8988T (cell line): Measurements from ENCODE around the gene NFIC.

Experiments
- DNase-seq: peaks from one replicate; pipeline ENCODE4 v3.0.0; 2011

The NFIC gene

DNA sequence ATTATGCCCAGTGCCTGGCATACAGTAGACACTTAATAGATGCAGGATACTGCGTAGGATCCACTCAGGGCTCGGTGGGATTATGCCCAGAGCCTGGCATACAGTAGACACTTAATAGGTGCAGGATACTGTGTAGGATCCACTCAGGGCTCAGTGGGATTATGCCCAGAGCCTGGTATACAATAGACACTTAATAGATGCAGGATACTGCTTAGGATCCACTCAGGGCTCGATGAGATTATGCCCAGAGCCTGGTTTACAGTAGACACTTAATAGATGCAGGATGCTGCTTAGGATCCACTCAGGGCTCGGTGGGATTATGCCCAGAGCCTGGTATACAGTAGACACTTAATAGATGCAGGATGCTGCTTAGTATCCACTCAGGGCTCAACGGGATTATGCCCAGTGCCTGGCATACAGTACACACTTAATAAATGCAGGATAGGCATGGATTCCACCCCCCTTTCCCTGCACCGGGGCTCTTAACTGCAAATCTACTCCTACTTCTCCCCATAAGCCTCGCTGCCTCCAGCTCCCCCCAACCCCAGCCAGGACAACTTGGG is 89.1 kb downstream of the NFIC start:
- DNase-seq = no peak

- DNase-seq = no peak
These were observed 89.7 kb downstream of the NFIC start for GRCh38 chr19:3455960-3456601.

- DNase-seq = no peak
These were observed 90.6 kb downstream of the NFIC start for GRCh38 chr19:3456925-3457527.

DNA sequence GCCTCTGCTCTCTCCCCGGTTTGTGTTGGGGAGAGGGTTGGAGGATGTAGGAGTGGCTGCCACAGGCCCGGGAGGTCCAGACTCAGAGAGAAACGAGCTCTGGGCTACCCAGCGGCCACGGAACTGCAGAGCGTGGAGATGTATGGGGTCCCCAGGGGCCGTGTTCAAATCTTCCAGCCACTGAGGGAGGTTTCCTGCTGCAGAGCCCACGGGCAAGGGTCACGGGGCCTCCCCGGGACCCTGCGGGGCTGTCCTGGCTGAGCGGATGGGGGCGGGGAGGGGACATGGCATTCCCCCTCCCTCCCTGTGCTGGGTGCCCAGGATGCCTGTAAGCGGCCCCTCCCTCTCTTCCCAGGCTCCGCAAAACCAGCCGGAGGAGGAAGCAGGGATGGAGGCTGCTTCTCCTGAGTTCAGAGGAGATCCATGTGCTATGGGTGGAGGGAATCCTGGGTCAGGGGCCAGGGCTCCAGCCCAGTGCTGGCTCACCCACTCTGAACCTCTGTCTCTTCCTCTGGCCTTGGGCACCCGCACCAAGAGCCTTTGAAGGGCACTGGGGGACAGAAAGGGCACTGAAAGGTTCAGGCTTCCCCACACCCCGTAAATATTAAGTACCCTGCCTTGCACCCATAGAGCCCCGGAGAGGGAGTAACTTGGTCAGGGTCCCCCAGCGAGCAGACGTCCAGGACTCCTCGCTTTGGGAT is 91.3 kb downstream of the NFIC start:
- DNase-seq = no peak

DNA sequence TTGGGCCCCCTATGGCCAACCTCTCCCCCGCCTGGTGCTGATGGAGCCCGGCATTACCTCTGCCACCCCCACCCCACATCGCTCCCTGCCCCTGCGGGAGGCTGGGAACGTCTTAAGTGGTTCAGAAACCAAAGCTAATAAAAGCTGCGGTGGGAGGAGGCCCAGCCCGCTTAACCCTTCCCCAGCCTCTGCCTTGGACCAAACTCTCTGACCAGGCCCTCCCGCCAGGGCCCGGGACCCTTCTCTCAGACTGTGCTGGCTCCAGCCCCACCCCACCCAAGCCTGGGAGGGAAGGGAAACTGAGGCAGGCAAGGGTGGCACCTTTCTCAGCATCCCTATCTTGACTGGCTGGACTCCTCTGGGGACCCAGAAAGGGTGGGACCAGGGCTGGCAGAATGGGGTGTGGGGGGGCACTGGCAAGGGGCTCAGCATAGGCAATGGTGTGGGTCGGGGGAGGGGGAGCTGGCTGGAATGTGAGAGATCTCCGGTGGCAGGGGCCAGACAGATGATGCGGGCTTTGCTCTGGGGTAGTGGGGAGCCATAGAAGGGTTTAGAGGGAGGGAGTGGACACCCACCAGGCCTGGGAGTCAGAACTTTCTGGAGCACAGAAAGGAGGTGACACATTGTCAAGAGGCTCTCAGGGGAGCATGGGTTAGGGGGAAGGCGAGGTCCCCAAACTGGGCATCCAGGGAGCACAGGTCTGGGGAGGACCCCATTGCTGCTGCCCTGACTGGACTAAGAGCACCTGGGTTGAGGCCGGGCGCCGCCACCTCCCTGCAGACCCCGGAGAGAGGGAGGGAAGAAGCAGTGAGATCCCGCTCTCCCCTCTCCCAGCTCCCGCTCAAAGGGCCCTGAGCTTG is 92.1 kb downstream of the NFIC start:
- DNase-seq = no peak

DNA sequence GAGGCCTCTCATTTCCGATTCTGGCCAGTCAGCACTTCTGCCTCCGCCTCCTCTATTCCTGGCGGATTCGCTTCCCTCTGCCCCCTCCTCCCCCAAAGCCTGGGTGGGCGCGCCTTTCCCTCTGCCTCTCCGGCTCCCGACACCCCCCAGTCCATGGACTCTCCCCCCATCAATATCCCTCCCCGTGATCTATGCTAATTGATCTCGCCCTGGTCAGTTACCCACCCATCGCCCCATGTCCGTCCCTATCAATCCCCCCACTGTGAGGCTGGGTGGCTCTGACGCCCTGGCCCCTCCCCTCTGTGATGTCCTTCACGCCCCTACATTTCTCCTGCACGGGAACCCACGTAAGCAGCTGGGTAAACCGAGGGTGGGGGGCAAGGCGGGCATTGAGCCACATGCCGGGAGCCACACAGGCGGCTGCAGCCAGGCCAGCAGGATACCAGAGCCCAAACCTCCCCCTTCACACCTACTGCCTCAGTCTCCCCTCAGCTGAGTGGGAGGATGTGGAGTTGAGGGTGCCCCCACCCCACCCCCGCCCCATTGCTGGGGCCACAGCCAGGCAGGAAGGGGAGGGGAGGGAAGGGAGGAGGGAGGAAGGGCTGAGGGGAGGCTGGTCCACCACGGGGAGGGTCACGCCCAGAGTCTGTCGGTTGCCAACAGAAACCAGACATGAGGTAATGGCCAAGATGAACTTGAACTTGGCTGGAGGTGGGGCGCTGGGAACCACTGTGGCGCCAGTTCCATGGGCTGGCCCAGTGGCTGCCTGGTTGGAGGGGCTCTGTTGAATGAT is 92.9 kb downstream of the NFIC start:
- DNase-seq = no peak

- DNase-seq = no peak
These were observed 93.7 kb downstream of the NFIC start for GRCh38 chr19:3459965-3460582.

DNA sequence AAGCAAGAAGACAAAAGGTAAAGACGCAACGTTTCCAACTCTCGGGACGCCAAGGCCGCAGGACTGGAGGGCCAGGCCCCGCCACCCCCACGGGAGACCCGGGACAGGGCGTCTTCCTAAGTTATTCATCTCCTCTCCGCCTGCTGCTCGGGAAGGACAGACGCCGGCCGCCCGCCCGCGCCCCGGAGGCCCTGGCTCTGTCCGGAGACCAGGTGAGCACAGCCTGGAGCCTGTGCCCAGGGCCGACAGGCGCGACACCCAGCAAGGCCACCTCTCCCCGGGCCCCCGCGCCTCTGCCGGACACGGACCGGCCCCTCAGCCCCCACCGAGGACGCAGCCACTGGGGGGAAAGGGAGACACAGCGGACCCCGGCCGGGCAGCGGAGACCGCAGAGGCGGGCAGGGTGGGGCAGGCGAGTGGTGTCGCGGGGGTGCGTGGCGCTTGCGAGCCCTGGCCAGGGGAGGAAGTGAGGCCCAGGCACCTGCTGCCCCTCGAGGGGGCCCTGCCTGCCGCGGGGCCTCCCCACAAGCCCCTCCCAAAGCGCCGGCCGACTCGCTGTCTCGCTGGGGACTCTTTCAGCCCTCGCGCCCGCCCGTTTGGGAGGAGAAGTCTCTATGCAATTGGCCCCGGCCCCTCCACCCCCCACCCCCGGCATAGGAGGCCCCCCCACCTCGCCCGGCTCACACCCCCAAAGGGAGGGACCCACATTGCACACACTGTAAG is 96.8 kb downstream of the NFIC start:
- DNase-seq = no peak

DNA sequence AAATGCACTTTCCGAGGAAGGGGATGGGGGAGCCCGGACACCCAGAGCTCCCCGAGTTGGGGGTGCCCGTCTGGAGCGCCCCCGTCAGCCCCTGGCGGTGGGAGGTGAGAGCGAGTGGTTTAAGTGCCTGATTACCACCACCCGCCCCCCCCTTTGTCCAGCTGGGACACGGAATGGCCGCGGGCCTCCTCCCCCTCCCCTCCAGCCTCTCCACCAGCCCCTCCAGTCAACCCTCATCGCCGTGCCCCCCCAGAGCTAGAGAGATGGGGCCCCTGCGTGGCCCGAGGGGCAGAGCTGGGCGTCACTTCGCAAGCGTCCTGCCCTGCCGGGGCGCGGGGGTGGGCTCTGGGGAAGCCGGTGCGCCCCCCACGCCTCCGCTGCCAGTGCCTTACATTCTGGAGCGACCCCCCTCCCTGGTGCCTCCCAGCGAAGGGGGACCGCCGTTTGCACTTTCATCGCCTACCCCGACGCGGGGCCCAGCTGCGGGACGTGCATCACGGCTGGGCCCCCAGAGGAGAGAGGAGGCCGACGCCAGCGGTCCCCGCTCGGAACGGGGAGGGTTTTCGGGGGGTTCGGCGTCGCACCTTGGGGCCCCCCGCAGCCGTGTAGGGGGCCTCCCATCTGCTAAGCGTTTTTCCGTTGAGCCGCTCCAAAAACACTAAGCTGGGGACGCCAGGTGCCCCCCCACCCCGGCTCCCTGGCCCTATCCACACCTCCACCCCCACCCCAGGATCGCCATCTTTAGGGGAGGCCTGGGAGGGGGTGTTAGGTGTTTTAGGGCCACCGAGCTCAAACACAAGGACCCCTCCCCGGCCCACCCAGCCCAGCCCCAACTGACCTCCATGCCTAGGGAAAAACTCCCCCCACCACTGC is 97.6 kb downstream of the NFIC start:
- no peak for DNase-seq

GRCh38 chr19:3464587-3465235 is 98.3 kb downstream of the NFIC start:
- no peak for DNase-seq

GRCh38 chr19:3465552-3465951 is 99.2 kb downstream of the NFIC start:
- DNase-seq = no peak

DNA sequence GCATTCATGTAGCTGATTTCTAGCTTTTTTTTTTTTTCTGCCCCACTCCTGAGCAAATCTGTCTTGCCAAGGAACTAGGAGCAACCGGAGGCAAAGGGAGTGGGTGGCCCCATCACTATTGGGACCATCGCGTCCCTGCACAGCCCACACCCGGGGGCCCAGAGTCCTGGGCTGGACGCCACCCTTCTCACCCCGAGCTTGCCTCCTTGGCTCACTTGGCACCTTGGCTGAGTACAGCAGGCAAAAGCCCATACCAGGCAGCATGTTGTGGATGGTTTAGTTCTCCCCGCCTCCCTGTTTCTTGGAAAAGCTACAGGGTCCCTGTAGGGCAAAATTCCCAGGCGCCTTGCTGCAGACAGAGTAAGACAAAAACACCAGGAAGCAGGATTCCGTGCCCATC is 100.3 kb downstream of the NFIC start:
- no peak for DNase-seq

DNA sequence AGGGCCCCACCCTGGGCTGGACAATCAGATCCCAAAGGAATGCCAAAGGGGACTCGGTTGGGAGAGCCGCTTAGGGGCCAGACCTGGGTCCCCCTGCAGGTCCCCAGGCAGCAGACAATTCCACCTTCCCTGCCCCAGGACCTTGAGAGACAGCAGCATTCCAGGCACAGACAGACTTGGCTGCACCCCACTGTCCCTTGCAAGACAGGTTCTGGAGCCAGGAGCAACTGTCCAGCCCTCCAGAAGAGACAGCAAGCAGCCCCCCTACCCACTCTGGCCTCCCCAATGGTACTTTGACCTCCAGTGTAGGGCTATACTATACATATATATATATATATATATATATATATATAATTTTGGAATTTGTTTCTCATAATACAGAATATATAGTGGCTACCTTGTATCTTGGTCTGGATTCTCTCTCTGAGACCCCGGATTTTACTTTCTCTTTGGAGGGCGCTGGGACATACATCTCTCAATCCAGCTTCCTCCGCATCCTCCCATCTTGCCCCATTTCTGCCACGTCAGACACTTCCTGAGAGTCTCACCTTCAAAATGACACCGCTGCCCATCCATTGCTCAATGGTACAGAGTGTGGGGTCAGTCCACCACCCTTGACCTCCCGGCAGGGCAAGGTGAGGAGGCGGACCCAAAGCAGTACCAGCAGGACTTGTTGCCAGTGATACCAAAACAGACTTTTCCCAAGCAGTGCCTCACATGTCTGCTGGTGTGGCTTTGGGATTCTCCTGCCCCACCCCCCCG is 101.2 kb downstream of the NFIC start:
- no peak for DNase-seq

- DNase-seq = no peak
These were observed 101.8 kb downstream of the NFIC start for GRCh38 chr19:3468211-3468610.

GRCh38 chr19:3469638-3470499 is 103.5 kb downstream of the NFIC start:
- no peak for DNase-seq

- DNase-seq = no peak
These were observed 104.2 kb downstream of the NFIC start for GRCh38 chr19:3470500-3471128.

GRCh38 chr19:3471954-3472655 is 105.7 kb downstream of the NFIC start:
- DNase-seq = no peak
